H1 (cell line): ENCODE results near the gene SATB2. TPM values are rescaled to one million over a fixed set of nuclear protein-coding genes. Genes with fewer than 3 reads are reported as not detected.

Experiments used
- CTCF ChIA-PET: fragments of 300-600 bp; sonication (Branson Sonifier 250); formaldehyde crosslinking; loops from one replicate; lab custom pipeline; 2021; ENCODE audit not compliant: partially characterized antibody; lab: Charles Lee
- POLR2A ChIA-PET: fragments of 300-600 bp; sonication (Branson Sonifier 250); formaldehyde crosslinking; loops from one replicate; lab custom pipeline; 2021; ENCODE audit warnings: inconsistent platforms; ENCODE audit not compliant: partially characterized antibody; lab: Charles Lee
- DNase-seq, 2 experiments: peaks; one replicate each; pipeline versions ENCODE4 v3.0.0 to v3.0.0-alpha.2; 2010 to 2022; ENCODE audit warnings: low spot score in 2 of 2, low read depth in 1 of 2, mixed read lengths in 1 of 2
- FAIRE-seq: peaks from 2 replicates; lab custom pipeline; 2011; peaks lifted over from hg19 to GRCh38; lab: Jason Lieb, UNC
- H2AFZ ChIP-seq: 2 replicates; pipeline ENCODE4 v1.8.1; 2012; ENCODE audit warnings: low read length, inconsistent platforms
- H2AK5ac ChIP-seq: 2 replicates; pipeline ENCODE4 v1.6.1; 2013; ENCODE audit warnings: low read depth, low read length
- H2BK120ac ChIP-seq: replicated peaks from 2 replicates; pipeline ENCODE3; 2013; ENCODE audit warnings: low read depth, low read length, inconsistent platforms
- H2BK12ac ChIP-seq: 2 replicates; pipeline ENCODE4 v1.6.1; 2013; ENCODE audit warnings: low read depth, low read length
- H2BK15ac ChIP-seq: 2 replicates; pipeline ENCODE4 v1.6.1; 2013; ENCODE audit warnings: low read length
- H2BK20ac ChIP-seq: 2 replicates; pipeline ENCODE4 v1.6.1; 2013; ENCODE audit warnings: low read length
- H2BK5ac ChIP-seq: 2 replicates; pipeline ENCODE4 v1.6.1; 2013; ENCODE audit warnings: low read depth, low read length
- H3K14ac ChIP-seq: 2 replicates; pipeline ENCODE4 v1.6.1; 2013; ENCODE audit warnings: inconsistent platforms; ENCODE audit not compliant: insufficient read length
- H3K18ac ChIP-seq: 2 replicates; pipeline ENCODE4 v1.6.1; 2013; ENCODE audit warnings: low read length; ENCODE audit errors: extremely low read depth
- H3K23ac ChIP-seq: 2 replicates; pipeline ENCODE4 v1.6.1; 2013; ENCODE audit warnings: inconsistent platforms; ENCODE audit not compliant: insufficient read length
- H3K23me2 ChIP-seq: 2 replicates; pipeline ENCODE4 v1.6.1; 2013; ENCODE audit warnings: low read depth, low read length
- H3K27ac ChIP-seq: 2 replicates; pipeline ENCODE4 v1.6.1; 2011; ENCODE audit warnings: low read depth, low read length, inconsistent platforms
- H3K27me3 ChIP-seq, 4 experiments: replicated peaks in 1 of 4; 1 replicate in 1 of 4; 2 replicates in 3 of 4; pipeline versions ENCODE4 v1.6.1 to v1.8.1; 2011 to 2013; ENCODE audit warnings: low read length in 3 of 4, mild to moderate bottlenecking in 3 of 4, inconsistent platforms in 2 of 4, mixed read lengths in 2 of 4, moderate library complexity in 1 of 4; ENCODE audit not compliant: control insufficient read depth in 3 of 4, insufficient read depth in 3 of 4; ENCODE audit errors: extremely low read depth in 1 of 4
- H3K36me3 ChIP-seq, 4 experiments: 2 replicates each; pipeline versions ENCODE4 v1.6.1 to v1.8.1; 2011 to 2013; ENCODE audit warnings: mild to moderate bottlenecking in 4 of 4, low read length in 3 of 4, moderate library complexity in 2 of 4, control low read depth in 1 of 4, inconsistent platforms in 1 of 4; ENCODE audit not compliant: insufficient read depth in 4 of 4, control insufficient read depth in 2 of 4
- H3K4ac ChIP-seq: replicated peaks from 2 replicates; pipeline ENCODE3; 2013; ENCODE audit warnings: low read length, low read depth, mixed read lengths, inconsistent platforms; ENCODE audit not compliant: insufficient read length
- H3K4me1 ChIP-seq, 4 experiments: replicated peaks in 1 of 4; 1 replicate in 1 of 4; 2 replicates in 3 of 4; pipeline versions ENCODE4 v1.6.1 to v1.8.1; 2011 to 2013; ENCODE audit warnings: low read length in 3 of 4, inconsistent platforms in 2 of 4, mixed read lengths in 1 of 4; ENCODE audit not compliant: insufficient read depth in 4 of 4, control insufficient read depth in 3 of 4
- H3K4me2 ChIP-seq, 2 experiments: 2 replicates each; pipeline versions ENCODE4 v1.6.1 to v1.8.1; 2011 to 2013; ENCODE audit warnings: low read depth in 2 of 2, low read length in 2 of 2, control low read depth in 1 of 2, inconsistent platforms in 1 of 2, mild to moderate bottlenecking in 1 of 2; ENCODE audit not compliant: insufficient read depth in 1 of 2
- H3K4me3 ChIP-seq, 4 experiments: fragments of 200-600, 300-600 bp in 1 of 4; sonication (generic), shearing (Covaris generic), sonication (Bioruptor Twin) in 1 of 4; 2 replicates each; pipeline versions ENCODE4 v1.5.1 to v1.8.1; 2011 to 2016; ENCODE audit warnings: low read length in 4 of 4, low read depth in 3 of 4, control low read depth in 2 of 4, inconsistent platforms in 2 of 4, mild to moderate bottlenecking in 2 of 4, mixed read lengths in 1 of 4, moderate library complexity in 1 of 4; ENCODE audit not compliant: insufficient read depth in 2 of 4; ENCODE audit errors: extremely low read depth in 1 of 4
- H3K56ac ChIP-seq: replicated peaks from 2 replicates; pipeline ENCODE3; 2013; ENCODE audit warnings: low read depth, mild to moderate bottlenecking, mixed read lengths, low read length, inconsistent platforms; ENCODE audit not compliant: insufficient read length
- H3K79me1 ChIP-seq: 2 replicates; pipeline ENCODE4 v1.6.1; 2013; ENCODE audit warnings: low read depth, low read length, control low read depth
- H3K79me2 ChIP-seq, 2 experiments: 2 replicates each; pipeline versions ENCODE4 v1.6.1 to v1.8.1; 2012 to 2013; ENCODE audit warnings: low read length in 2 of 2, mild to moderate bottlenecking in 2 of 2, inconsistent platforms in 1 of 2; ENCODE audit not compliant: insufficient read depth in 2 of 2, control insufficient read depth in 1 of 2
- H3K9ac ChIP-seq, 4 experiments: replicated peaks in 1 of 4; 1 replicate in 1 of 4; 2 replicates in 3 of 4; pipeline versions ENCODE4 v1.6.1 to v1.8.1; 2011 to 2013; ENCODE audit warnings: low read depth in 3 of 4, low read length in 3 of 4, control low read depth in 2 of 4, mild to moderate bottlenecking in 2 of 4, moderate library complexity in 2 of 4, inconsistent platforms in 1 of 4; ENCODE audit errors: extremely low read depth in 1 of 4
- H3K9me3 ChIP-seq, 2 experiments: 2 replicates each; pipeline versions ENCODE4 v1.6.1 to v1.8.1; 2012 to 2013; ENCODE audit warnings: mild to moderate bottlenecking in 2 of 2, moderate library complexity in 2 of 2, control low read depth in 1 of 2, inconsistent platforms in 1 of 2, low read depth in 1 of 2, low read length in 1 of 2, mixed read lengths in 1 of 2; ENCODE audit not compliant: insufficient read depth in 2 of 2
- H4K20me1 ChIP-seq, 2 experiments: replicated peaks in 1 of 2; 2 replicates each; pipeline versions ENCODE3 to v1.8.1; 2011 to 2013; ENCODE audit warnings: inconsistent platforms in 2 of 2, low read length in 2 of 2, mild to moderate bottlenecking in 1 of 2; ENCODE audit not compliant: insufficient read depth in 2 of 2, control insufficient read depth in 1 of 2
- H4K5ac ChIP-seq: 2 replicates; pipeline ENCODE4 v1.6.1; 2013; ENCODE audit warnings: low read length, low read depth, mixed read lengths, inconsistent platforms; ENCODE audit not compliant: insufficient read length
- H4K8ac ChIP-seq: 2 replicates; pipeline ENCODE4 v1.8.0; 2013; ENCODE audit warnings: mild to moderate bottlenecking, moderate library complexity, low read length, inconsistent platforms; ENCODE audit not compliant: insufficient read depth; ENCODE audit errors: extremely low read depth
- H4K91ac ChIP-seq: replicated peaks from 2 replicates; pipeline ENCODE3; 2013; ENCODE audit warnings: low read length, mixed read lengths, inconsistent platforms; ENCODE audit not compliant: insufficient read length
- ATF2 ChIP-seq: IDR thresholded peaks from 2 replicates; pipeline ENCODE4 v1.6.1; 2012; ENCODE audit warnings: low read length, inconsistent platforms
- CHD1 ChIP-seq: IDR thresholded peaks from 2 replicates; pipeline ENCODE4 v1.6.1; 2012; ENCODE audit warnings: low read depth, low read length, improper control_type of control experiment
- HDAC6 ChIP-seq: IDR thresholded peaks from one replicate; pipeline ENCODE4 v1.7.1; 2012; ENCODE audit warnings: low read depth, mild to moderate bottlenecking, inconsistent platforms, low read length, moderate library complexity
- JUN ChIP-seq: IDR thresholded peaks from 2 replicates; pipeline ENCODE4 v1.6.1; 2011; ENCODE audit warnings: low read depth, mild to moderate bottlenecking, improper control_type of control experiment, low read length
- NRF1 ChIP-seq: IDR thresholded peaks from 2 replicates; pipeline ENCODE4 v1.6.1; 2011; ENCODE audit warnings: mild to moderate bottlenecking, low read depth, low read length, improper control_type of control experiment
- POU5F1 ChIP-seq: IDR thresholded peaks from 2 replicates; pipeline ENCODE4 v1.6.1; 2011; ENCODE audit warnings: low read depth, mild to moderate bottlenecking, low read length, moderate library complexity
- SIN3A ChIP-seq, 2 experiments: IDR thresholded peaks in 1 of 2; conservative IDR thresholded peaks in 1 of 2; 2 replicates each; pipeline ENCODE4 v1.6.1; 2011 to 2012; ENCODE audit warnings: low read length in 2 of 2, improper control_type of control experiment in 1 of 2, low read depth in 1 of 2, mild to moderate bottlenecking in 1 of 2
- USF2 ChIP-seq: IDR thresholded peaks from 2 replicates; pipeline ENCODE4 v1.6.1; 2011; ENCODE audit warnings: low read length, improper control_type of control experiment
- polyA plus RNA-seq, 7 experiments: library from polyadenylated mRNA; depleted of rRNA in 3 of 7; stranded (reverse) in 5 of 7; unstranded in 2 of 7; fragments of >200 nt in 5 of 7; fragments of 200-250 nt in 2 of 7; gene quantifications; 1 replicate in 5 of 7; 2 replicates in 1 of 7; 4 replicates in 1 of 7; pipeline versions ENCODE4 v1.2.1 to v1.2.3, GENCODE V29; 2011 to 2013; ENCODE audit warnings: missing spikeins in 2 of 7, mixed read lengths in 2 of 7
- total RNA-seq: library from RNA; stranded (reverse); fragmentation: NEBNext Ultra II Directional; extraction: Animal tissue kit (Norgen Biotek cat#: 25700); gene quantifications from 2 replicates; pipeline ENCODE4 v1.2.1, GENCODE V29; 2021

Gene SATB2
- total and polyA plus RNA-seq, 2 of the 8 experiments (the other 6 are each of a cell fraction or from before 2014, with no cell fraction given): 1.3 to 5.7 TPM

- H3K36me3 ChIP-seq: no peaks in the 10 kb centered on the region
- no peak overlapping the region for H4K5ac ChIP-seq
- H3K9ac ChIP-seq: no peak overlapping the region
- no peaks in the 10 kb centered on the region for H3K79me2 ChIP-seq
- no peak overlapping the region for H2BK5ac ChIP-seq
- H3K4me3 ChIP-seq: no peak overlapping the region
- H3K4ac ChIP-seq: no peak overlapping the region
- POLR2A ChIA-PET: no interaction called here
- H4K91ac ChIP-seq: no peak overlapping the region
- 0 out of 4 replicates have a peak, but pooled peaks cover 0 to 1% of the 10 kb centered on the region in 2 experiments for H3K9me3 ChIP-seq
- H2BK15ac ChIP-seq: no peak overlapping the region
- no peak for DNase-seq
- H2AK5ac ChIP-seq: no peak overlapping the region
- H3K4me2 ChIP-seq: no peak overlapping the region
- no peak overlapping the region for H2AFZ ChIP-seq
- H3K79me1 ChIP-seq: no peaks in the 10 kb centered on the region
- H3K27ac ChIP-seq: no peak overlapping the region
- no peaks in the 10 kb centered on the region for H3K23me2 ChIP-seq
- H4K8ac ChIP-seq: no peak overlapping the region
- H4K20me1 ChIP-seq: no peaks in the 10 kb centered on the region
- H3K56ac ChIP-seq: no peak overlapping the region
- CTCF ChIA-PET: interaction anchor here (0.7 kb wide), 1 partner anchor 1188 kb away, joined by 3 read pairs; no protein-coding TSS in a partner anchor
- FAIRE-seq: no peak
- TF ChIP-seq POU5F1 (no peak), NRF1 (no peak), CHD1 (no peak), ATF2 (no peak), JUN (no peak), SIN3A (conservative IDR thresholded peaks at IDR 0.05 in 1 of 2, IDR thresholded peaks at IDR 0.05 in 1 of 2; ENCODE audit: low read depth in 1 of 2, low read length in 2 of 2) (no peak), USF2 (no peak), HDAC6 (no peak)
- no peak overlapping the region for H3K18ac ChIP-seq
- H2BK120ac ChIP-seq: no peak overlapping the region
- no peaks in the 10 kb centered on the region for H3K4me1 ChIP-seq
- no peaks in the 10 kb centered on the region for H3K27me3 ChIP-seq
- H2BK20ac ChIP-seq: no peak overlapping the region
- no peak overlapping the region for H2BK12ac ChIP-seq
- H3K14ac ChIP-seq: no peak overlapping the region
- H3K23ac ChIP-seq: no peak overlapping the region
Observed at GRCh38 chr2:199288424-199288823, 169.3 kb downstream of the SATB2 start.
